Activated CD8-positive, alpha-beta memory T cell treated with anti-CD3 and anti-CD28 coated beads, Interleukin-2, amount 50 U/mL, for 24 hours (primary cell): ENCODE measurements around the gene PAIP2.

Source experiments
- DNase-seq: peaks from one replicate; pipeline ENCODE4 v3.0.0-alpha.2; 2020; ENCODE audit errors: extremely low read depth

PAIP2 gene

GRCh38 chr5:139410121-139410992, 68.7 kb downstream of the PAIP2 start:
- DNase-seq, result no peak

DNA sequence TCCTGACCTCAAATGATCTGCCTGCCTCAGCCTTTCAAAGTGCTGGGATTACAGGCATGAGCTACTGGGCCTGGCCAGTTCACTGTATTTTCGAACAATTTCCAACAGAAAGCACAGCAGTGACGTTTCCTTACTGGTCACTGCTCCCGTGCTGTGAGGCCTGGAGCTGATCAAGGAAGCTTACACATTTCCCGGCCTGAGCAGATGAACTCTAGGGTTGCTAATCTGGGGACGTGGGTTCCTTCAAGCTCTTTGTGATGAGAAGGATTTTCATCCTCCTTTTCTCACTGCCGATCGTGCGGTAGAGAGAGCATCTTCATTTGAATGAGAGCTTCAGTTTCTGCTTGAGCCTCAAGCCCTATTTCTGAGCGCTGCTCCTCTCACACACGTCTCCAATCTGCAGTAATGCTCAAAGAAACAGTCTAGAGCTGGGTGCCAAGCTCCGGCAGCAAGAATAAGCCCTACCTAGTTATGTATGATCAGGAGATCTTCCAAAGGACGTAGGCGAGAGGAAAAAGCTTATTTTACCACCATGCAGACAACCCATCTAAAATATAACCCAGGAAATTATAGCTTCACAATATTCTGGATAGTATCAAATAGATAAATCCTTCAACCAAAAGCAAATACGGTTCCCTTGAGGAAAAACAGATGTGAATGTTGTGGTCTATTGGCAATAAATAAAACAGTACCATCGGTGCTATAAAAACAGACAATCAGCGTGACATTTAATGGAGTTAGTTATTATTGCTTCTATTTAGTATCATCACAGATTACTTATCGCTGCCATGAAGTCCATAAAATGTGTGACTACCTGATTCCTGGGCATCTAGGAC, 69.6 kb downstream of the PAIP2 start:
- no peak for DNase-seq

GRCh38 chr5:139413153-139413552, 71.5 kb downstream of the PAIP2 start:
- DNase-seq, result no peak

DNA sequence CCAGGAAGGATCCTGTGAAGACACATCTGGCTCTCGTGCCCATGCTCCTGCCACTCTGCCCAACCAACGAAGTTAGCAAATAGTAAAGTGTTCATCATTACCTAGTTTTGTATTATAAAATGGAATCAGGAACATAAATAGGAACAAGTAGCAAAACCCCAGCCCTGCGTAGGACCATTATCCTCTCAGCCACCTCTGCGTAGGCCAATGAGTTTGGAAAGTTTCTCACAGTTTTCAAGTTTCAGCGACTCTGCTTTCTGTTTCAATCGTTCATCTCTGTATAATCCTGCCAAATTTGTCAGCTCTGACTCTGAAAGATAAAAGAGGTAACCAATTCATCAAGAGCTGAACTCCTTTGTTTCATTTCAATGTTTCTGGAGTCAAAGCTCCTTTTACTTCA, 72.3 kb downstream of the PAIP2 start:
- DNase-seq, result no peak

GRCh38 chr5:139414581-139415130, 73.0 kb downstream of the PAIP2 start:
- no peak for DNase-seq

DNA sequence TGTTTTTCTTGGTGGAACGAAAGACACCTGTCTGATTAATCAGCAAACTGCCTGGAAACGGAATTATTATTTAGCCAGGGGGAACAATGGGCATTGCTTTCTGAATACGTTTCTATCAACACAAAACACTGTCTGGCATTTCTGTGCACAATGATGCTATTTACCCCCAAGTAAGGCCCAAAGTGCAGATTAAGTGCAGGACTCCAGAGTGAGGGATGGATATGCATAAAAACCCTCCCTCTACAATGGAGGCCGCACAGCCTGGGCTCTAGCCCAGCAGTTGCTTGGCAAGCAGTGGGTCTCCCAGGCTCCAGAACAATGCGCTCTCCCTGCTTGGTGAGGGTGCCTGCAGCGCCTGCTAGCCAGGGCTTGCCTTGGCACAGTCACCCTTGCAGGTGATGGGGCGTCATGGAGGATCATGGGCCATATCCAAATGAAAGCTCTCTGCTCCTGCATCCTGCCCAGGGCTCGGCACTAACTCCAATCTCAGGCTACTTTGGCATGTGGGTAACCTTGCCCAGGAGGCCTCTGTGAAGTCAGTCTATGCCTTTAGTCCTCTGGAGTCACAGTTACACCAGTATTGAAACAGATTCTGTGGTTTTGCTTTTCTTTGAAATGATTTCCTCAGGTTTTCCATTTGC, 73.7 kb downstream of the PAIP2 start:
- no peak for DNase-seq

DNA sequence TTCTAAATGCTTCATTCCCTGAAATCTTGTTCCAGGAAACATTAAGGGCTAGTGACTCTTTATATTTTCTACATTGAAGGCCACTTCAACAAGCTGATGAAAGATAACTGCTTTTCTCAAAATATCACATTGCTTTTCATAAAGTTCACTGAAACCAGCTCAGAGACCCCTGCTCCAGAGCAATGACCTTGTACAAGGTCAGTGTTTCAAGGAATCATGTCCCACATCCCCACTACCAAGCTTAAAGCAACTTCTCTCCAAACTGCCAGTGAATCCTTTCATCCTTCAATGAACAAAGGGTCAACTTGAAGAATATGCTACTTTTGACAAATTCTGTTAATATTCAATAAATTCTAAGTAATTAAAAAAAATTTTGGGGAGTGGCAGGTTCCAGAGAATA, 74.2 kb downstream of the PAIP2 start:
- no peak for DNase-seq

GRCh38 chr5:139416651-139417050, 75.0 kb downstream of the PAIP2 start:
- no peak for DNase-seq

GRCh38 chr5:139417214-139417613, 75.6 kb downstream of the PAIP2 start:
- DNase-seq, result no peak

GRCh38 chr5:139418793-139419192, 77.1 kb downstream of the PAIP2 start:
- no peak for DNase-seq
